ENCODE measurements around the gene SLC2A10.

Gene SLC2A10

GRCh38 chr20:46725186-46726165, 16.0 kb downstream of the SLC2A10 start:
- no peak for DNase-seq (ENCODE audit: low read depth in 3 of 3)

- DNase-seq (ENCODE audit: low read depth in 3 of 3): no peak
These were observed 22.3 kb downstream of the SLC2A10 start for GRCh38 chr20:46731770-46732169.

- no peak for DNase-seq (ENCODE audit: low read depth in 3 of 3)
These were observed 26.0 kb downstream of the SLC2A10 start for GRCh38 chr20:46735436-46735835.

GRCh38 chr20:46739431-46740213, 30.2 kb downstream of the SLC2A10 start:
- no peak for DNase-seq (ENCODE audit: low read depth in 3 of 3)

GRCh38 chr20:46740214-46740609, 30.8 kb downstream of the SLC2A10 start:
- no peak for DNase-seq (ENCODE audit: low read depth in 3 of 3)

- no peak for DNase-seq (ENCODE audit: low read depth in 3 of 3)
These were observed 32.6 kb downstream of the SLC2A10 start for GRCh38 chr20:46741924-46742668.

GRCh38 chr20:46742669-46743045, 33.2 kb downstream of the SLC2A10 start:
- no peak for DNase-seq (ENCODE audit: low read depth in 3 of 3)

GRCh38 chr20:46743088-46743487, 33.6 kb downstream of the SLC2A10 start:
- no peak for DNase-seq (ENCODE audit: low read depth in 3 of 3)

GRCh38 chr20:46746956-46747526, 37.6 kb downstream of the SLC2A10 start:
- no peak for DNase-seq (ENCODE audit: low read depth in 3 of 3)

- no peak for DNase-seq (ENCODE audit: low read depth in 3 of 3)
These were observed 39.7 kb downstream of the SLC2A10 start for GRCh38 chr20:46749147-46749546.

GRCh38 chr20:46751856-46752255, 42.4 kb downstream of the SLC2A10 start:
- DNase-seq (ENCODE audit: low read depth in 3 of 3): no peak

- peak; percentile 9 to 59 (median 16) for DNase-seq (ENCODE audit: low read depth in 3 of 3)
These were observed 43.3 kb downstream of the SLC2A10 start for GRCh38 chr20:46752728-46753127.

- DNase-seq (ENCODE audit: low read depth in 3 of 3): no peak
These were observed 46.3 kb downstream of the SLC2A10 start for GRCh38 chr20:46755483-46756413.

- DNase-seq (ENCODE audit: low read depth in 3 of 3): no peak
These were observed 47.0 kb downstream of the SLC2A10 start for GRCh38 chr20:46756419-46756818.

- no peak for DNase-seq (ENCODE audit: low read depth in 3 of 3)
These were observed 47.7 kb downstream of the SLC2A10 start for GRCh38 chr20:46757135-46757534.

- DNase-seq (ENCODE audit: low read depth in 3 of 3): peak; percentile 27 to 32 (median 32)
These were observed 48.6 kb downstream of the SLC2A10 start for GRCh38 chr20:46757754-46758678.

- no peak for DNase-seq (ENCODE audit: low read depth in 3 of 3)
These were observed 49.6 kb downstream of the SLC2A10 start for GRCh38 chr20:46758929-46759669.

GRCh38 chr20:46761566-46761965, 52.1 kb downstream of the SLC2A10 start:
- no peak for DNase-seq (ENCODE audit: low read depth in 3 of 3)

- no peak for DNase-seq (ENCODE audit: low read depth in 3 of 3)
These were observed 54.6 kb downstream of the SLC2A10 start for GRCh38 chr20:46764068-46764467.
